HG02759 (cell line): ENCODE measurements around the gene BRSK1.

Source experiments
- ATAC-seq: cut with Tn5 transposase; IDR thresholded peaks from one replicate; pipeline ENCODE4 v1.9.1; 2021; ENCODE audit warnings: mild to moderate bottlenecking, moderate library complexity; ENCODE audit not compliant: unreplicated experiment

BRSK1 gene

GRCh38 chr19:55253842-55254624 is 29.8 kb upstream of the BRSK1 start:
- peak; percentile 38 for ATAC-seq

GRCh38 chr19:55254625-55254977 is 29.2 kb upstream of the BRSK1 start:
- ATAC-seq, result no peak

GRCh38 chr19:55255618-55256423 is 28.0 kb upstream of the BRSK1 start:
- no peak for ATAC-seq

DNA sequence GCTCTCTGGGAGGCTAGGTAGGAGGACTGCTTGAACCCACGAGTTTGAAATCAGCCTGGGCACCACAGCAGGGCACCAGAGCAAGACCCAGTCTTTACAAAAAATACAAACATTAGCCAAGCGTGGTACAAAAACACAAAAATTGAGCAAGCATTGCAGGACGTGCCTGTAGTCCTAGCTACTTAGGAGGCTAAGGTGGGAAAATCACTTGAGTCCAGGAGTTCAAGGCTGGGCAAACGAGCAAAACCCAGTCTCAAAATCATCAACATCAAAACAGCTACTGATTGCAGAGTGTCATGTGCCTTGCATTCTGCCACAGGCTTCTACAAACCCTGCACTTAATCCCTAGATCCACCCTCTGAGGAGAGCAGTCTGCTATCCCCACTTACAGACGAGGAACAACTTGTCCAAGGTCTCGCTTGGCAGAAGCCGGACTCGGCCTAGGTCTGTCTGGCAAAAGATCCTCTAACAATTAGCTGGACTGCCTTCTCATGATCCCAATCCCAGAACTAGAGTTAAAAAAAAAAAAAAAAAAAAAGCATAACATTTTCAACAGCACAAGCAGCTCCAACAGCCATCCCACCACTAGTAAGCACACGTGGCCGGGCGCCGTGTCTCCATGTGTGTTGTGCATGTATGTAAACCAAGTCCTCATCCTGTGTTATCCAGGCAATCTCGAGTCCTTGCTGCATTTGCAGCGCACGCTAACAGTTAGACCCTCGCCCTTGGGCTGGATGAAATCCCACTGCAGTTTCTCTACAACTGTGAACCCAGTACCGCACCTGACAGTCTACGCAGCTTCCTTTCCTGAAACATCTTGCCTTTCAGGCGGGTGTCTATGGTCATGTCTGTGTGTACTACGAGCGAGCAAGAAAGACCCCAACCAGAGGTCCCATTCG is 27.0 kb upstream of the BRSK1 start:
- ATAC-seq, result no peak

DNA sequence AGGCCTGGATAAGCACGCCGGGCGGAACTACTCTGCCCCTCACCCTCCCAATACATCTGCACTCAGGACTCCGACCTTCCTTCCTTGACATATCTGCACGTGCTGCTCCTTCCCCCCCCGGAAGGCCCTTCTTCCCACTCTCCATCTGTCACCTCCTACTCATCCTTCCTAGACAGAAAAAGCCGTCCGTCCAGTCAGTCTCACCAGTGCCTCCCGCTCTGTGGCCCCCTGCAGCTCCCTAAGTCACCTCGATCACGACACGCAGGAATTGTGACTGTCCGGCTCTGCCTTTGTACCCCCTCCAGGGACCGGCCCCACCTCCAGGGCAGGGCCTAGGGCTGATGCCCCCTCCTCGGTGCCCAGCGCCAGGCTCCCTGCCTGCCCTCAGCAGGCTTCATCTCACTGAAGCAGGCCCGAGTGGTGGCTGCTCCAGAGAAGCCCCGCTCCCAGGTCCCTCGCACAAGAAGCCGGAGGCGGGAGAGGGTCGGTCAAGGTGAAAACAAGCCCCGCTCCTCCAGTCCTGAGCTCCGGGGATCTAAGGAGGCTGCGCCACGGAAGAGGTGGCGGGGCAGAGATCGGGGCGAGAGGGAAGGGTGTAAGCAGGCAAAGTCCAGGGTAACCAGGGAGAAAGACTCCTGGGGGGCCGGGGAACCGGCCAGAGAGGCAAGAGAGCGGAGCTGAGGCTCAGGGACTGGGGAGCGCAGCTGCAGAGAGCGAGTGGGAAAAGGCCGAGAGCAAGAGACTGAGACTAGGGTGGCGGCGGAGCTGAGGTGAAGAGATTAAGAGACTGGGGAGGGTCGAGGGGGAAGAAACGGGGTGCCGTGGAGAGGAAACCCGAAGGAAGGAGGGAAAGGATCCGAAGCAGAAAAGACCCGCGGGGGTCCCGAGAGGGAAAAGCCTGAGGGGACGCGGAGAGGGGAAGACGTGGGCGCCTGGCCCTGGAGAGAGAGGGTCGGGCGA is 26.1 kb upstream of the BRSK1 start:
- no peak for ATAC-seq

DNA sequence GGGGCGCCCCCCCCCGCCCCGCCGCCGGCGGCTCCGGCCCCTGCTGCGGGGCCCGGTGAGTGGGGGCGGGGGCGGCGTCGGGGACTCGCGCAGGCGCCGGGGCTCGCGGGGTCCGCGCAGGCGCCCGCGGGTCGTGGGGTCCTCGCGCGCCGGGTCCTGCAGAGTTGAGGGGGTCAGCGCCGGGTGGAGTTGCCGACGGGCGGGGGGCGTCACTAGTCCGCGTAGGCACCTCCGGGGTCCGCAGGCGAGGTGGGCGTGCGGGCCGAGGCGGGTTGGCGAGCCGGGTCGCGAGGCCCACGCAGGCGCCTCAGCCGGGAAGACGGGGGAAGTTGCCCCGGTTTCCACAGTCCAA is 25.3 kb upstream of the BRSK1 start:
- peak; percentile 26 for ATAC-seq

DNA sequence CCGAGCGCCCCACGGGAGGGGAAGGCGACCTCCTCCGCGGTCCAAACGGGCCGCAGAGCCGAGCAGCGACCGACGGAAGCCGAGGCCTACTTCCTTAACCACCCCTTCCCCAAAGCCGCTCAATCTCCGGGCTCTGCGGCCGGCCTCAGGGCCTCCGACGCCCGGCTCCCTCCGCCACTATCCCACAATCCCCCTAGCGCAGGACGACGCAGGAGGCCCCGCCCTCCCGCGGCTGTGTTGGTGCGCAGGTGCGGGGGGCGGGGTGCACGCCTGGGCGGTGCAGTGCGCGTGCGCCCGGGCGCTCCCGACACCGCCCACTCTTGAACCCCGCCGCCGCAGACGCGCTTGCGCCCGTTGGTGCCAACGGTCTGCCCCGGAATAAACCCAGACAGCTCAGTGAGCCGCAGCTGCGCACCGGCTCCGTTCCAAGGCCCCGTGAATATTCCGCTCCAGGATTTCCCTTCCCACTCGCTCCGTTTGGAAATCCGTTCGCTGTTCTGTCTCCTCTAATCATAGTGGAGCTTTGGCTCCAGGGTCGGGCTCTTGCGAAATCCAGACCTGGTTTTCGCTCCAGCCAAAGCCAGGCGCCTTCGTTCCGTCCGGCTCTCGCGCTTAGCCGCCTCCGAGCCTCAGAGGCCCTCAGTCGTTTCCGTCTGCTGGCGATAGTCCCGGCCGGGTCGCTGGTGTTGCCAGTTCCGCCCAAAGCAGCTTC is 24.8 kb upstream of the BRSK1 start, which contains the start of gene PPP6R1:
Gene PPP6R1 (minus strand): TSS at position 190 of the 712 bp plus-strand sequence. CDS start 11,914 bp downstream, outside the sequence.
- peak; percentile 78 for ATAC-seq

- no peak for ATAC-seq
These were observed 24.1 kb upstream of the BRSK1 start for GRCh38 chr19:55259540-55260210.

DNA sequence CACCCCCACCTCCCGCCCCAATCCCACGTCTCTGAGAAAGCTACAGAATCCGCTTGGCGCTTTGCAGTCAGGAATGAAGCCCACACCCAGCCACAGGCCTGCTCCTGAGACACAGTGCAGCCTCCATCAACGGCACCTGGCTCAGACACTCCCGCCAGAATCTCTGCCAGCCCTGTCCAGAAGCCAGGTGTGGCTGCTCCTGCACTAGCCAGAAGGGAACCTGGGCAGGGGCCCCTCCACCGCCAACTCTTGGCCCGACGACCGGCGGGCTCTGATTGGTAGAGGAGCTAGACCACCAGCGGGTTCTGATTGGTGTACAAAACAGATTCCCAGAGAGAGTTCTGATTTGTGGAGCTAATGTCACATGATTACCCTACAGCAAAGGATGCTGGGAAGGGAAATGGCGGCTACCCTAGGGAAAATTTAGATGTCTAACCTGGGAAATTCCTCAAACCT is 22.1 kb upstream of the BRSK1 start:
- ATAC-seq, result no peak

DNA sequence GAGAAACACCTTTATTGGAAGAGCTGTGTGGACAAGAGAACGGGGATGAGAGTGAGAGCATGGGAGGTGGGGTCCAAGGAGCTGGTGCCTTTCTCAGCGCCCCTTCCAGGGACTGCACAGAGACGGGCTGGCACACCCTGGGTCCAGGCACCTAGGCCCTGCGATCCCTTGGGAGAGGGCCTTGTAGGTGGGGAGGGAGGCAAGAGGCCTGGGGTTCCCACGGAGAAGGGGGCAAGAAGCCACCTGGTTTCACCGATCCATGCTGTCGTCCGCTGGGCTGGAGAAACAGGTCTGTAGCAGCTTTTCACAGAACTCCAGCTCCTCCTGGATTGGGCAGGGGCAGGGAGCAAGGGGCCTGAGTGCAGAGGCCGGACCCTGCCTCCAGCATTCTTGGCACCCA is 21.4 kb upstream of the BRSK1 start:
- no peak for ATAC-seq

GRCh38 chr19:55264531-55264930 is 19.3 kb upstream of the BRSK1 start:
- ATAC-seq, result no peak

DNA sequence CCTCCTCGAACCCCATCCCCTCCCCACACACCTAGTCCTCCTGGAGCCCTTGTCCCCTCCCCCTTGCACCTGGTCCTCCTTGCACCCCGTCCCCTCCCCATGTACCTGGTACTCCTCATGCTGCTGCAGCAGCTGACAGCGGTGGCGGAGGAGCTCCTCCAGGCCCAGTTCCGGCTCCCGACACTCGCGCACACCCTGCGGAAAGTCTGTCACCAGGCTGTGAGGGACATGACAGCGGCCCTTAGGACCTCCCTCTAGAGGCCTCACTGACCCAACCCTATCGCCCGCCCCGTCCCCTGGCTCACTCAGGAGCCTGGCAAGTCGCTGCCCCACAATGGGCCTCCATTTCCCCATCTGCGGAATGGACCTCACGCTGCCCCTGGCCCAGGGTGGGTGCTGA is 18.6 kb upstream of the BRSK1 start:
- ATAC-seq, result no peak

DNA sequence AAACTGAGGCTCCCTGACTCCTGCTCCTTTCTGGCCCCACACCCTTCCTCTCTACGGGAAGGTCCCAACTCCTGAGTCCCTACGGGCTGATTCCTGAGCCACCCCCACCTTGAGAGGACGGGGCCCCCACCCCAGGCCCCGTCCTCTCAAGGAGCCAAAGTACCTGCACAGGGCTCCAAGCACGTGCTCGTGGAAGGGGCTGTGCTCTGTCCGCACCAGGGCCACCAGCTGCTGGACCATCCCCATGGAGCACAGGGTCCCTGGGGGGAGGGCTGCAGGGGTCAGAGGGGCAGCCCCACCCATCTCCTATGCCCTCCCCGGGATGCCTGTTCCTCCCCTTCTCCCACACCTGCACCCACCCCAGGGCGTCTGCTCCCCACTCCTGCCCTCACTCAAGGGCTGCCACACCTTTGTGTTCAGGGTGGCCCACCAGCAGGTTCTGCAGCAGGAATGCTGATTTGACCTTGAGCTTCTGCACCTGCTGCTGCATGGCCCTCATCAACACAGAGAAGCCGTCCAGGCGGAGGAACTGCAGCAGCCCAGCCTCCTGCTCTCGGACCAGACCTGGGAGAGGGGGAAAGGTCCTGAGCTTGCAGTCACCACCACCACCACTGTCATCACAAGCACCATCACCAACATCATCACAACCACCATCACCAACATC is 17.9 kb upstream of the BRSK1 start:
- no peak for ATAC-seq

DNA sequence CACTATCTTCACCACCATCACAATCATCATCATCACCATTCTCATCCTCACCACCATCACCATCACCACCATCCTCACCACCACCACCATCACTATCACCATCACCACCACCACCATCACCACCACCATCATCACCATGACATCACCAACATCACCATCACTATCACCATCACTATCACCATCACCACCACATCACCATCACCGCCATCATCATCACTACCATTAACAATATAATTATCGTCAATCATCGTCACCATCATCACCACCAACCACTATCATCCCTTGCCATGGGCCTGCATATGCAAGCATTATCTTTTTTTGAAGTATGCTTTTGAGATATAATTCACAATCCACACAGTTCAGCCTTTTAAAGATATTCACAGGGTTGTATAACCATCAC is 17.4 kb upstream of the BRSK1 start:
- no peak for ATAC-seq

- no peak for ATAC-seq
These were observed 17.0 kb upstream of the BRSK1 start for GRCh38 chr19:55266840-55267239.

- no peak for ATAC-seq
These were observed 14.5 kb upstream of the BRSK1 start for GRCh38 chr19:55269299-55269698.

- no peak for ATAC-seq
These were observed 13.4 kb upstream of the BRSK1 start for GRCh38 chr19:55270172-55270942.

DNA sequence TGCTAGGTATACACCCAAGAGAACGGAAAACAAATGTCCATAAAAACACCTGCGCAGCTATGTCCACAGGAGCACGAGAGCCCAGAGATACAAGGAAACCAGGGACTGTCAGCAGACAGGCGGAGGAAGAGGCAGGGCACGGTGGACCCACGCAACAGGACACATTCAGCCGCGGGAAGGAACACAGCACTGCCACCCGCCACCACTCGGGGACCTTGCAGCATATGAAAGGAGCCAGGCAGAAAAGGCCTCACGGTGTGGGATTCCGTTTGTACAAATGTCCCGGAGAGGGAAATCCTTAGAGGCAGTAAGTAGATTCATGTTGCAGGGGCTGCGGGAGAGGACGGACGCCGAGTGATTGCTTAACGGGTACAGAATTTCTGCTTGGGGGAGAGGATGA is 11.7 kb upstream of the BRSK1 start:
- no peak for ATAC-seq
